ENCODE data around the gene CMTM8.

DNA sequence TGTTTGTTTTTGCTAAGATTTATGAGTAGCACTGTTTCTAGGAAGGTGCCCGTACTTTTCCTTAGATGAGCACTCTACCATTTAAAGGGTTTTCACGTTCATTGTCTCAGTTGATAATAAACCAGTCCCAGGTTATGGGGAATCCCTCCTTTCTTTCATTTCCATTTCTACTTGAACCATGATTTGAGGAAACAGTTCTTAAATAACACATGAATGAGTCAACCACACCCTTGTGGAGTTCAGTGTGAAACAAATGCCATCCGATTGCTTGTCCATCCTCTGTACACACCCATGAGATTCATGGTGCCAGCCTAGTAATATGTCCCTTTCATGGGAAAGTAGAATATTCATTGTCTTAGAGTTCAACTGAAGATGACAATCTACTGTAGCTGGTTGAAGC, 23.1 kb downstream of the CMTM8 start:
- TF ChIP-seq EP300 (IDR thresholded peaks at IDR 0.05; ENCODE audit: borderline replicate concordance in 1 of 2, low read depth in 2 of 2, low read length in 2 of 2) (no peak), POLR2A (IDR thresholded peaks at IDR 0.05; ENCODE audit: control extremely low read depth in 1 of 2, low read depth in 2 of 2, low read length in 2 of 2) (no peak), POLR2AphosphoS5 (IDR thresholded peaks at IDR 0.05; ENCODE audit: low read depth, low read length) (no peak)
- TF ChIP-seq, protein P1, sequence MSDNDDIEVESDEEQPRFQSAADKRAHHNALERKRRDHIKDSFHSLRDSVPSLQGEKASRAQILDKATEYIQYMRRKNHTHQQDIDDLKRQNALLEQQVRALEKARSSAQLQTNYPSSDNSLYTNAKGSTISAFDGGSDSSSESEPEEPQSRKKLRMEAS (IDR thresholded peaks at IDR 0.05) = no peak
